ENCODE results near the gene KLRB1.

The KLRB1 gene

GRCh38 chr12:9607716-9608115 lies at the start of gene KLRB1:
TSS of gene KLRB1 (minus strand) at chr12:9607916. CDS start at chr12:9607839, 77 bp downstream.
- no peak for DNase-seq (ENCODE audit: low read depth)

DNA sequence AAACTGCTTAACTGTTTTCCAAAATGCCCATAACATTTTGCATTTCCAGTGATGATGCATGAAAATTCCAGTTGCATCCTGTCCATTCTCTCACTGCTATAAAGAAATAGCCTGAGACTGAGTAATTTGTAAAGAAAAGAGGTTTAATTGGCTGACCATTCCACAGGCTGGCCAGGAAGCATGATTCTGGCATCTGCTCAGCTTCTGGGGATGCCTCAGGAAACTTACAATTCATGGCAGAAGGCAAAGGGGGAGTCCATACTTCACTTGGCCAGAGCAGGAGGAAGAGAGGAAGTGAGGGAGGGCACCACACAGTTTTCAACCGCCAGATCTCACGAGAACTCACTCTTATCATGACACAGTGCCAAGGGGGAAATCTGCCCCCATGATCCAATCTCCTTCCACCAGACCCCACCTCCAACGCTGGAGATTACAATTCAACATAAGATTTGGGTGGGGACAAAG lies 43.6 kb upstream of the KLRB1 start:
- DNase-seq (ENCODE audit: low read depth), result peak; percentile 74

- peak; percentile 38 for DNase-seq (ENCODE audit: low read depth)
Observed at GRCh38 chr12:9650151-9650576, 42.4 kb upstream of the KLRB1 start.

DNA sequence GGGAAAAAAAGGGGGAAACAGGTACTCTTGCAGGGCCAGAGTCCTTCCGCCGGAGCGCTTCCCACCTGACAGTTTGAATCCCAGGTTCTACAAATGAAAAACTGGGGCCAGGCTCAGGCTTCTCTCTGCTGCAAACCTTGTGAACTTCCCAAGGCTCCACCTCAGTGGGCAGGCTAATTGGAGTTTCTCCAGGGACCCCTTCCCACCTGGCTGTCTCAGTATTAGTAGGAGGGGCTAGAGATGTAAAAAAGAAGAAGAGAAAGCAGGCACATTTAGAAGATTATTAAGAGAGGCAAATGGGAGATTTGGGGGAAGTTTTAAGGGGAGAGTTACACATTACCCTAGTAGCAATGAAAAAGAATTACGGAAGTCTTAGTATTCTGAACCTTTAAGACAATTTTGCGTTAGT lies 41.8 kb upstream of the KLRB1 start:
- no peak for DNase-seq (ENCODE audit: low read depth)

DNA sequence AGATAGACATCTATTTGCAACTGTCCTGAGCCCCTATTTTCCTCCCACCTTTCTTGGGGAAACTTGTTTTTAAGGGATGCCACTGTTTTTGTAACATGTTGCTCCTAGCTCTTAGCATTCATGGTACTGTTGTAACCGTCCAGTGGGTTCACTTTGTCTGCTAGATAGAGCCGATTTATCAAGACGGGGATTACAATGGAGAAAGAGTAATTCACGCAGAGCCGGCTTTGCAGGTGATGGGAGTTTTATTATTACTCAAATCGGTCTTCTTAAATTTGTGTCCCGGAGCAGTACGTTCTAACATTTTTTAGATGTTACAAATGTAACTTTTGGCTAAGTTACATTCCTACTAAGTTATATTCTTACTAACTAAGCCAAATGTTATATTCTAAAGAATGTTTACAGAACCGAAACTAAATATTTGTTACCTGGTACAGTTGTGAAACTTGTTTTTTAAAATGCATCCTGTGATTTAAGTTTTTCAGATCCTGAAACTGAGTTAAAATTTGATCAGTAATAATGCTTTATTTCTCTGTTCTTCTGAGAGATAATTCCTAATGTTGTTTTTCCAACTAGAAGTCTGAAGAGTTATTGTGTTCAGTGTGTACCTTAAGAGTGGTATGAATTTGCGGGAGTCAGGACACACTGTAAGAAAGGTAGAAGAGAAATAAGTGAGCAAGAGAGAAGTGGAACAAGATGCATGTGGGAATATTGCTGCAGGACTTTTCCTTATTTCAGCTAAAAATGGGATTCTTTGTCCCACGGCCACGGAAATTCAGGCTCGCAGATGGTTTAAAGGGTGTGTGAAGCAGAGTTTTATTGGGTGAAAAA lies 41.2 kb upstream of the KLRB1 start:
- DNase-seq (ENCODE audit: low read depth), result no peak

DNA sequence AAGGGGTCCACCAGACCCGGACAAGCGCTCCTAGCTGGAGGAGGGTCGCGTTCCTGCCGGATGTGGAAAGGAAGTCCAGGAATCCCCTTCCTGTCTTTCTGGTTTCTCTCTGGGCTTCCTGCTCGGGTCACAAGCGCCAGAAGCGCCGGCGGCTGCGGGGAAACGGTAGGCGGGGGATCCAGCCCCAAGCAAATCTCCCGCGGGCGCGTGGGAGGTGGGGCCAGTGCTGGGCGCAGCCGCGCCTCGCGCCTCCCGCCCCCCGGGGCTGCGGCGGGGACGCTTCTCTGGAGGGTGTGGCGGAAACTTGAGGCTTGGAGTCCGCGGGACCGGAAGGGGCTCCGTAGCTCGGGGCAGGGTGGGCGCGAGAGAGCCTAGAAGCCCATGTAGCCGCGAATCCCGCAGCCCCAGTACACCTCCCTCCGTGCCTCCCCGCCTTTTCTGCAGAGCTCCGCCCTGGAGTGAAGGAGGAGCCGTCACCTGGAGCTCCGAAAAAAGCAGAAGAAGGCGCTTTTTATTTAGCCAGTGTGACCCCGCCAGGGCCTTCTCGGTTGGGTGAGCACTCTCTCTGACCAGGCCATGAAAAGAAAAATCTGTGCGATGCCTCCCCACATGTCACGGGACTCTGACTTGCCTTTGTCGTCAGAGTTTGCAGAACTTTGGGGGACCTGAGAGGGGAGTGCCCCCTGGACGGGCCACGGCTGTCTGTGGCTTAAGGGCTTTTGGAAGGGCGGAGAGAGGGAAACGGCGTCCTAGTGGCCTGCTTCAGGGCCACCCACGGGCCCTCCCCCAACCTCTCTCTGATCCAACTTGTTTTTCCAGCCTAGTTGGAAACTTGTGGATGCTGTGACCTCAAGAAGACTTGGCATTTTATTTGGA lies 40.3 kb upstream of the KLRB1 start:
- peak; percentile 82 for DNase-seq (ENCODE audit: low read depth)

- peak; percentile 43 for DNase-seq (ENCODE audit: low read depth)
Observed at GRCh38 chr12:9646794-9647781, 39.4 kb upstream of the KLRB1 start.

DNA sequence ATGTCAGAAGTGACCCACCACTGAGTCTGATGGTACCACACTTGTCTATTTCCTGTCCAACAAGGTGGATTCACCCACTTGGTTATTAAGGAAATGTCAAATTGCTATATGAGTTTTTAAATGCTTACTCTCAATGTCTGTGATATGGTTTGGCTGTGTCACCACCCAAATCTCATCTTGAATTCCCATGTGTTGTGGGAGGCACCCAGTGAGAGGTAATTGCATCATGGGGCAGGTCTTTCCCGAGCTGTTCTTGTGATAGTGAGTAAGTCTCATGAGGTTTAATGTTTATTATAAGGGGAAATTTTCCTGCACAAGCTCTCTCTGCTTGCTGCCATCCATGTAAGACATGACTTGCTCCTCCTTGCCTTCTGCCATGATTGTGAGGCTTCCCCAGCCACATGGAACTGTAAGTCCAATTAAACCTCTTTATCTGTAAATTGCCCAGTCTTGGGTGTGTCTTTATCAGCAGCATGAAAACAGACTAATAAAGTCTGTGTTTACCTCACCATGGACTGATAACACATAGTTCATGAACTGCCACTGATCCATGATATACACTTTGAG lies 37.4 kb upstream of the KLRB1 start:
- peak; percentile 41 for DNase-seq (ENCODE audit: low read depth)

DNA sequence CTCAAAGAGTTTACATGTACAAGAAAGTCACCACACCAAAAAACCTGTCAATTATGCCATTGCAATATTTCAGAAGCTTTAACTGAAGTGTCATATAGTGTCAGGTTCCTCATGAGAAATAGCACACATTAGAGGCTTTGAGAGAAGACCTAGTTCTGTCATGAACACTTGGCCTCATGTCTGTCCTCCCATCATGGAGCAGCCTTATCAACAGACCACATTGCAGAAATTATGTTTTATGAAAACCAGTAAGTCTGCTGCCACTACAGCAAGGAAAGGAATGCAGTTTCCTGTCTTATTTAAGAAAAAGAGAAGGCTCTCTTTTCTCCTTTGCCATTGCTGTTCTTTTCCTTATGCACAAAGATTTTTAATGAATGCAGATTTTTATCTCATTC lies 35.5 kb upstream of the KLRB1 start:
- DNase-seq (ENCODE audit: low read depth), result no peak

- DNase-seq (ENCODE audit: low read depth), result no peak
Observed at GRCh38 chr12:9642606-9643265, 35.0 kb upstream of the KLRB1 start.

GRCh38 chr12:9640024-9640423 lies 32.3 kb upstream of the KLRB1 start:
- DNase-seq (ENCODE audit: low read depth), result no peak

DNA sequence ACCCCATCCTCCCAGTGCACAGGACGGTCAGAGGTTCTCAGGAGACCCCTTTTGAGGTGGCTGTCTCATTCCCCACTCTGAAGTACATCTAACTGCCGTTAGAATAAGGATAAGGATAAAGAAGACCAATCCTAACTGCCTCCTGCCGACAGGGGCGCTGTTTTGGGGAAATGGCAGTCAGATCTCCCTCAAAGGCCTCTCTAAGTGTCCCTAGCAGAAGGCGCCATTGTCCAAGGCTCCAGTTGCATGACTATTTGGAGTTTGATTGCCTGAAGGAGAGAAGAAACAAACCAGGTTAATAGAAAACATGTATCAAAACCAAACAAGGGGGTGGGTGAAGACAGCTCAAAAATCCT lies 29.1 kb upstream of the KLRB1 start:
- no peak for DNase-seq (ENCODE audit: low read depth)

GRCh38 chr12:9636150-9636850 lies 28.6 kb upstream of the KLRB1 start:
- DNase-seq (ENCODE audit: low read depth), result no peak

- no peak for DNase-seq (ENCODE audit: low read depth)
Observed at GRCh38 chr12:9634969-9635754, 27.4 kb upstream of the KLRB1 start.

DNA sequence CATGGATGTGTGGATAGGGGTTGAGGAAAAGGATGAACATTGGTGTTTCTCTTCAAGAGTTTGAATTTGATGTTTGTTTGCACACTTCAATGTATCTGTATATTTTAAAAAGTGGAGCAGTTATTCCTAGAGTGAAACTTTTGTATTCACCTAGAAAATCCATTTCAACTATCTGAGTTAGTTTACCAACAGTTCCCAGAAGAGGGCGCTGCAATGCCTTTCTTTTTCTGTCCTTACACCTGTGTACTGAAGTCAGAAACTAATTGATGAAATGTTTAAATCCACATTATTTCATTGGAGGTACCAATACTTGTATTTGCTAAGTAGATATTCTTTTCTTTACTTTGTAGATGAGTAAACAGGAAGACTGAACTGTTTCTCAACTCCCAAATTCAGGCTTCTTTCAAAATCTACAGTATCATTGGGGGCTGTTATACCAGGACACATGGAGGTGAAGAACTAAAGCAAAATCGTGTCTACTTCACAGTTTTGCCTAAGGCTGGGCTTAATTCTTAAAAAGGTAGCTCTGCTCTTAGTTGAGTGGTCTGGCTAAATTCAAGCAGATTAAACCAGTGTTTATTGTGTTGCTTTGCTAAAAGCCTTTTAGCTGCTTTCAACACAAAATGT lies 26.6 kb upstream of the KLRB1 start:
- DNase-seq (ENCODE audit: low read depth), result peak; percentile 44

GRCh38 chr12:9632766-9633165 lies 25.1 kb upstream of the KLRB1 start:
- no peak for DNase-seq (ENCODE audit: low read depth)

DNA sequence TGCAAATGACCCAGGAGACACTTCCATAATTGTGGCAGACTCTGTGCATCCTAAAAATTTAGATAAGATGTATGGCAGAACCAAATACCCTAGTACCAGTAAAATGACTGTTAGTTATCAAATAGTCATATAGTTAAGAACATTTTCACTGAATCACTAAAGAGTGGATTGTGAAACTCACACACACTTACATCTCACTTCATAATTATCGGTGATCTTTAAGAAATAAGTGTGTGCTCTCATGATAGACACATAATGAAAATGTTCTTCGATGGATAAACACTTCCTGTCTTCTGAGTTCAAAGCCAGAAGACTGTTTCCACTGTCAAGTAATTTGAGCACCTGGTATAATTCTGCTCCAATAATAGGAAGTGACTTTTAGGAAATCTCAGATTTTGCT lies 19.1 kb upstream of the KLRB1 start:
- no peak for DNase-seq (ENCODE audit: low read depth)

GRCh38 chr12:9626291-9626690 lies 18.6 kb upstream of the KLRB1 start:
- DNase-seq (ENCODE audit: low read depth), result peak; percentile 47

GRCh38 chr12:9625019-9625418 lies 17.3 kb upstream of the KLRB1 start:
- DNase-seq (ENCODE audit: low read depth), result no peak
